SIG-M5 treated with dmso at 0.1 percent for 504 hours (cell line): Measurements from ENCODE around the gene TRMT61A.

Experiments
- DNase-seq: peaks from one replicate; lab custom pipeline; 2025; ENCODE audit not compliant: unreplicated experiment; lab: John Stamatoyannopoulos, UW

Gene TRMT61A

GRCh38 chr14:103533999-103534575 is 5.1 kb downstream of the TRMT61A start:
- DNase-seq, result no peak

- no peak for DNase-seq
Measured at GRCh38 chr14:103534576-103535061, 5.6 kb downstream of the TRMT61A start.

DNA sequence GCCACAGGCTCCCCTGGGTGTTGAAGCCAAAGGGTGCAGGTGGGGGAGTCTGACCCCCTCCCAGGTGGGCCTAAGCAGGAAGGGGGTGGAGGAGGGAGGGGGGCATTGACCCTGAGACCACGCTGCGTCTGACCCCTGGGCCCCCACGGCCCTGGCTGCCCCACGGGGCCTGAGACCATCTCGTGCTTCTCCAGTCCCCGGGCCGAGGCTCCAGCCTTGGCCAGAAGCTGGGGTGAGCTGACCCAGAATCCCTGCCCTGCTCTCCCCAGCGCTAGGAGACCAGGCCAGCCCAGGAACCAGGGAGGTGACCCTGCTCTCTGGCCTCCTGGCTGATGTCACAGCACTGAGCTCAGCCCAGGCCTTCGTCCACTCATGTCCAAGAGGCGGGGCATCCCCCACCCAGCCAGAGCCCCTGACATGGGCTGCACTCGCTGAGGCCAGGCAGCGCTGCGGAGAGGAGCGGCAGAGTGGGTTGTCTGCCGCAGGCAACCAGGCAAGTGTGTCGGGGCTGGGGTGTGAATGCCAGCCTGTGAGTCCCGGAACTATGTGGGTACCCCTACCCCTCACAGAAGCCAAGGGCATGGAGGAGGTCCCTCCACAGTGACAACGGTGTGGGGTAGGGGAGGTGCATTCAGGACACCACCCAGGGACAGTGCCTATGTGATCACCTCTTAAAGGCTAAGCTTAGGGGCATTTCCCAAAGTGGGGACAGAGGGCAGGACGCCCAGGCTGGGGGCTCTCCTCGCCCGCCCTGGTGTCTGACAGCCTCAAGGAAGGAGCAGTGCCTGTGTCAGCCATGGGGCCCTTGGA is 6.3 kb downstream of the TRMT61A start:
- DNase-seq, result no peak

DNA sequence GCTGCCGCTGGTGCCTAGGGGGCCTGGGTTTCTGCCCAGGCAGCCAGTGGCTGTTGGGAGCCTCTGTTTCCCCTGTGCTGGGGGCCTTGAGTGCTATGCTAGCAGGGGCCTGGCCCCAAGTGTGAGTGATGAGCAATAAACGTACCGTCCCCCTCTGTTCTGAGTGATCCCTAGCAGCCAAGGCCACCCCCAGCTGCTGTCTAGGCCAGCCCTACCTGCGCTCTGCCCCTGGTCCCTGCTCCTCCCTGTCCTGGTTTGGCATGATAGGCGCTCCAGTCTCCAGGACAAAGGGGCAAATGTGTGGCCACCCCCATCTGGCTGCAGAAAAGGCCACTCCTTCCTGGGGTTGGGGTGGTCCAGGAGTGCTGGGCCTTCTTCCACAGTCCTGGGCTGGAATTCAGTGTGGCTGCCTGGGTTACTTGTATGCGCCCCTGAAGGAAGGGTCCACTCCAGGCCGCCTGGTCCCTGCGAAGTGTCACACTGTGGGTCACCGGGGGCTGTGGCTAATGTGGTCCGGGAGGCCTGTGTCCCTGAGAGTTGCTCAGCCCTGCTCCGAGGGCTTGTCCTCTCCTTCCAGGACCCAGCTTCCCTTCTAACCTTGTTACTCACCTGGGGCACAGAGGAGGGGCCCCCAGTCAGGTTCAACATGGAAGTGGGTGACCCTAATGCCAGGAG is 7.0 kb downstream of the TRMT61A start:
- no peak for DNase-seq

DNA sequence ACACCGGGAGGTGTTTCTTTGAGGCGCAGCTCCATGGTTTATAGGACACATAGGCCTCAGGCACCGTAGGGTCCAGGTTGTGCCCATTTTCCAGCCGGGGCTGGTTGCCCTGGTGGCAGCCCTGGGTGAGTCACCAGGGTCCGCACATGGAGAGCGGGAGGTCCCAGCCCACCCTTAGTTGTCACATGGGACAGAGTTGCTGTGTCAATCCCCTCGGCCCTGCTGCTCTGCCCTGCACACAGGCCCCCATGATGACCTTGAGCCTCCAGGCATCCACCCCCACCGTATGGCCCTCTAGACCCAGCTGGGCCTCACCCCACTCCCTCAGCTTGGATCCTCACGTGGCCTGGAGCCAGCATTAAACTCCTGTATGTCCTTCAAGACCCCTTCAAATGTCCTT is 7.7 kb downstream of the TRMT61A start:
- DNase-seq, result no peak

DNA sequence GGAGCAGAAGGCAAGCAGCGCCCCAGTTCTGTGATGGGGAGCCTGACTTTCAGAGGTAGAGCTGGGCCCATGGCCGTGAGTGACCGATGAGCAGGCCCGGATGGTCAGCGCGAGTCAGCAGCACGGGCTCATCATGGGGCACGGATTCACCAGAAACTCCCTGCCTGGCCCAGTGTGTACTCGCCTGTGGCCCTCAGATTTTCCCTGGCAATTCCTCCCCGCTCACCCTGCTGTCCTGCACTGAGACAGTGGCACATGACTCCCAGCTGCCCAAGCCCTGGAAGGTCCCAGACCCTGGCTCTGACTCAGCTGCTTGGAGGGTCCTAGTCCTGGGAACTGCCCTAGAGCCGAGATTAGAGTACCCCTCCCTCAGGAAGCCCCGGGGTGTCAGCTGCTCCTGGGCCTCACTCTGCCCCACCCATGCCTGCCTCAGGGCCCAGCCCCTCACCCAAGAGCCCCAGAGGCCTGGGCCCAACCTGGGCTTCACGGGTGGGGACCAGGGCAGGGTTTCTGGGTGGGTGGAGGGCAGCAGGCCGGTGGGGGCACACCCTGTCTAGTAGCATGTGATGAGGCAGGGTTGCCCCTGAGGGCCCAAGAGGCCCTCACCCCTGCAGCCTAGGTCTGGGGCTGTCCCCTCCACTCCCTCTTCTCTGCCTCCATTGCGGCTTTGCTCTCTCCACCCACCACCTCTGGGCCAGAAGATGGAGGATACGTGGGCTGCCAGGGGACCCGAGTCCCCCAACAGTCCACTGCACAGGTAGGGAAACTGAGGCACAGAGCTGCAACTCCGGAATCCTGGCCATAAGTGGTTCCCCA is 8.4 kb downstream of the TRMT61A start:
- no peak for DNase-seq

DNA sequence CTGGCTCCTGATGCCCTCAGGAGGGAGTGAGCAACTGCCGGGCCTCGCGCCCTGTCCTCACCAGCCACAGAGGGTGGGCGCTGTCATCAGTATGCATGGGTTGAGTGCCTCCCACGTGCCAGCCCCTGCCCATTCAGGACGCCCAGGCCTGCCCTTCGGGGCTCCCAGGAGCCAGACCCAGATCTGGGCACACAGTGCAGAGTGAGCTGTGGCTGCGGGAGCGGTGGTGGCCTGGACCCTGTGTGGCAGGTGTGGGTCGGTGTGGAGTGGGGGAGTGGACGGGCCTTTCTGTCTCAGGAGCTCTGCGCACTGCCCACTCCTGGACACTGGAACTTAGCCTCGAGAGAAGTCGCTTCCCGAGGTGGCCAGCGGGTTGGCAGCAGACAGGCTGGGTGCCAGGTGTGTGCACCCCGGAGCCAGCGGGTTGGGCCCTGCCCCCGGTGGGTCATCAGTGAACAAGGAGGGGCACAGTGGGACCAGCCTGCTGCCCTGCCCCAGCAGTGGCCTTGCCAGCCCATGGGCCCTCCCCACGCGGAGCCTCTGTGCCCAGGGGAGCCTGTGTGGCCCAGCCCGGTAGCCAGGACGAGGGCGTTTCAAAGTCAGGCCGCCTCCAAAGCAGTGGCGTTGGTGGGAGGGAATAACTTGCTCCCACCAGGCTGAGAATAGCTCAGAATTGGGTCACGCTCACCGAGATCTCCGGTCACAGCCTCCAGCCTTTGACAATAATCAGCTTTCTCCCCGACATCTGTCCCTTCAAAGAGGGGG is 9.5 kb downstream of the TRMT61A start:
- no peak for DNase-seq

DNA sequence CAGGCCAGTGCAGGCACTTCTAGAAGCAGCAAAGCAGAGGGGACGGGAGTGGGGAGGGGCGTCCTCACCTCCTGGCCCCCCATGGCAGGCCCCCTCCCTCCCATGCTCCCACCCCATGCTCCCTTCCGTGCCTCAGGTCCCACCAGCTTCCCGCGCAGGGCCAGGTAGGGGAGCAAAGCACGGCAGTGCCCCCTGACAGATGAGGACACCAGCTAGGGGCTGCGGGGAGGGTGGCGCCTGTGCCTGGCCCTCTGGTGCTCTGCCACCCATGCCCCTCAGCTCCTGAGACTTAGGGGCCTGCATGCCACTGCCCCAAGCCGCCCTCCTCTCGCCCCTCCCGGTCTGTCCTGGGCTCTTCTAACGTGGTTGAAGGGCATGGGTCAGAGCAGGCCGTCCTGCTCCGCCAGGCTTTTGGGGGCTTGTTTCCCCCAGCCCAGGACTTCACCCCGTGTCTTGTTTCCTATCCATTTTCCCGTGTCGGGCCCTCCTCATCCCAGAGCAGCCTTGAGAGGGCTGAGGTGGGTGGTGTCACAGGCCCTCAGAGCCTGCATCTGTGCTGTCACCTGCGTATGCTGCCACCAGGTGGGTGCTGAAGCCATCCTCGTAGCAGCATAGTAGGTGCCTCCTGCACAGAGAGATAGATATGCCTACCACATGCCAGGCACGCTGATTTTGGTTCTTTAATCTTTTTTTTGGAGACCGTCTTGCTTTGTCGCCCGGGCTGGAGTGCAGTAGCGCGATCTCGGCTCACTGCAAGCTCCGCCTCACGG is 10.2 kb downstream of the TRMT61A start:
- no peak for DNase-seq

GRCh38 chr14:103540821-103541708 is 12.1 kb downstream of the TRMT61A start:
- no peak for DNase-seq

DNA sequence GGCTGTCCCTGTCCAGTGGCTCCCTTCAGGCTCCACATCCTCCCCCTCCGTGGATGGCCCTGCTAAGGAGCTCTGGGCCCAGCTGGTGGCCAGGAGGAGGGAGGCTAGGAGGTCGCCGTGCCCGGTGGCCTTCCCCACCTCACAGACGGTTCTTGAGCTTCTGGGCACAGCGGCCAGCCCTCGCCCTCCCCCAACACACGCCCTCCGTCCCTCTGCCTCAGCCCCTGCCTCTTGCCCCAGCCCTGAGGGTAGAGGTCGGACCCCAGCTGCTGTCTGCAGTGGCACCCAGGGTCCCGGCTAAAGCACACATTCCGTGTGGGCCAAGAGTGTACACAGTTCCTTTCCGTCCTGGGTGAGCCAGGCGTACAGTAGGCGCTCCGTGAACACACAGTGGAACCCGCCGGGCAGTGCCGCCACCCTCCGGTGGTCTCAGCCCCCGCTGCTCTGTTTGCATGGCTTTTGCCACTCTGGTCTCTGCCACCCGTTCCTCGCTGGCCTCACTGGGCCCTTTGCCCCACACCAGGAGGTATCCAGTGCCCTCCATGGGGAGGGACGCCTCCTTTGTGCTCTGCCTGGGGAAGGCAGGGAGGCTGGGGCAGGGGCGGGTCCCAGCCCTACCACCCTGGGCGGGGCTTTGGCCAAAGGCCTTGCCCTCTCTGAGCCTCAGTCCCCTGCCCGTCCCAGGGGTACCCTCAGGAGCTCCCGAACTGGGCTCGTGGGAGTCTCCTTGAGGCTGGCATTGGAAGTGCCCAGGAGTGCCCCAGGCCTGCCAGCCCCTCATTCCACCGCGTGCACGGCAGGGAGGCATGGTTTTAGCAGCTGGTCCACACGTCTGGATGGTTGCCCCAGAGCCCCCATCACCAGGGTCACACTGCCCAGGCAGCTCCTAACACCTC is 13.0 kb downstream of the TRMT61A start:
- DNase-seq, result no peak

GRCh38 chr14:103542605-103543088 is 13.7 kb downstream of the TRMT61A start:
- no peak for DNase-seq

DNA sequence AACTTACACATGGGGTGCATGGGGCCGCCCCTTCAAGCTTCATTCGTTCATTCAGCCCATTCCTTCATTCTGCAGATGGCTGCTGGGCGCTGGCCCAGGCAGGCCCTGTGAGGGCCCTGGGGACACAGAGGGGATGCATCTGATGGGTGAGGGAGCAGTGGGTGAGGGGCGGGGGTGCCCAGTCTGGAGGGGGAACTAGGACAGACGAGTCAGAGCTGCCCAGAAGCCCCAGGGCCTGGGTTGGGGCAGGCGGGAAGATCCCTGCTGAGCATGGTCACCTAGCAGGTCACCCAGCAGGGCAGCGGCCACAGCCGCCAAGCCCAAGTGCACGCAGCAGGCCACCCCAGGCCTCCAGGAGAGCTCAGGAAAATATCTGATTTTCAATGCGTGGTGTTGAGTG is 14.1 kb downstream of the TRMT61A start:
- DNase-seq, result no peak

GRCh38 chr14:103543721-103544387 is 14.9 kb downstream of the TRMT61A start:
- DNase-seq, result no peak

- DNase-seq, result no peak
Measured at GRCh38 chr14:103544388-103545218, 15.6 kb downstream of the TRMT61A start.

GRCh38 chr14:103545219-103545914 is 16.4 kb downstream of the TRMT61A start:
- DNase-seq, result no peak
